IPS-15b (cell line): ENCODE data around the gene NEK1.
A peak's percentile ranks its signal among the peaks of the same experiment; 100 is the strongest.

Source experiments
- H3K27me3 ChIP-seq: one replicate; pipeline ENCODE4 v1.6.1; 2013; ENCODE audit warnings: low read length; ENCODE audit not compliant: control insufficient read depth, insufficient read depth
- H3K36me3 ChIP-seq: one replicate; pipeline ENCODE4 v1.6.1; 2013; ENCODE audit warnings: low read length; ENCODE audit not compliant: control insufficient read depth, insufficient read depth
- H3K4me1 ChIP-seq: one replicate; pipeline ENCODE4 v1.6.1; 2013; ENCODE audit warnings: mild to moderate bottlenecking, low read length; ENCODE audit not compliant: control insufficient read depth, insufficient read depth
- H3K4me3 ChIP-seq: one replicate; pipeline ENCODE4 v1.5.1; 2013; ENCODE audit warnings: low read depth, low read length
- H3K9ac ChIP-seq: one replicate; pipeline ENCODE4 v1.6.1; 2013; ENCODE audit warnings: low read depth, mild to moderate bottlenecking, low read length
- H3K9me3 ChIP-seq: one replicate; pipeline ENCODE4 v1.6.1; 2013; ENCODE audit warnings: mild to moderate bottlenecking, low read length; ENCODE audit not compliant: control insufficient read depth, insufficient read depth

NEK1 gene, protein sequence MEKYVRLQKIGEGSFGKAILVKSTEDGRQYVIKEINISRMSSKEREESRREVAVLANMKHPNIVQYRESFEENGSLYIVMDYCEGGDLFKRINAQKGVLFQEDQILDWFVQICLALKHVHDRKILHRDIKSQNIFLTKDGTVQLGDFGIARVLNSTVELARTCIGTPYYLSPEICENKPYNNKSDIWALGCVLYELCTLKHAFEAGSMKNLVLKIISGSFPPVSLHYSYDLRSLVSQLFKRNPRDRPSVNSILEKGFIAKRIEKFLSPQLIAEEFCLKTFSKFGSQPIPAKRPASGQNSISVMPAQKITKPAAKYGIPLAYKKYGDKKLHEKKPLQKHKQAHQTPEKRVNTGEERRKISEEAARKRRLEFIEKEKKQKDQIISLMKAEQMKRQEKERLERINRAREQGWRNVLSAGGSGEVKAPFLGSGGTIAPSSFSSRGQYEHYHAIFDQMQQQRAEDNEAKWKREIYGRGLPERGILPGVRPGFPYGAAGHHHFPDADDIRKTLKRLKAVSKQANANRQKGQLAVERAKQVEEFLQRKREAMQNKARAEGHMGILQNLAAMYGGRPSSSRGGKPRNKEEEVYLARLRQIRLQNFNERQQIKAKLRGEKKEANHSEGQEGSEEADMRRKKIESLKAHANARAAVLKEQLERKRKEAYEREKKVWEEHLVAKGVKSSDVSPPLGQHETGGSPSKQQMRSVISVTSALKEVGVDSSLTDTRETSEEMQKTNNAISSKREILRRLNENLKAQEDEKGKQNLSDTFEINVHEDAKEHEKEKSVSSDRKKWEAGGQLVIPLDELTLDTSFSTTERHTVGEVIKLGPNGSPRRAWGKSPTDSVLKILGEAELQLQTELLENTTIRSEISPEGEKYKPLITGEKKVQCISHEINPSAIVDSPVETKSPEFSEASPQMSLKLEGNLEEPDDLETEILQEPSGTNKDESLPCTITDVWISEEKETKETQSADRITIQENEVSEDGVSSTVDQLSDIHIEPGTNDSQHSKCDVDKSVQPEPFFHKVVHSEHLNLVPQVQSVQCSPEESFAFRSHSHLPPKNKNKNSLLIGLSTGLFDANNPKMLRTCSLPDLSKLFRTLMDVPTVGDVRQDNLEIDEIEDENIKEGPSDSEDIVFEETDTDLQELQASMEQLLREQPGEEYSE (N-terminal part only)

DNA sequence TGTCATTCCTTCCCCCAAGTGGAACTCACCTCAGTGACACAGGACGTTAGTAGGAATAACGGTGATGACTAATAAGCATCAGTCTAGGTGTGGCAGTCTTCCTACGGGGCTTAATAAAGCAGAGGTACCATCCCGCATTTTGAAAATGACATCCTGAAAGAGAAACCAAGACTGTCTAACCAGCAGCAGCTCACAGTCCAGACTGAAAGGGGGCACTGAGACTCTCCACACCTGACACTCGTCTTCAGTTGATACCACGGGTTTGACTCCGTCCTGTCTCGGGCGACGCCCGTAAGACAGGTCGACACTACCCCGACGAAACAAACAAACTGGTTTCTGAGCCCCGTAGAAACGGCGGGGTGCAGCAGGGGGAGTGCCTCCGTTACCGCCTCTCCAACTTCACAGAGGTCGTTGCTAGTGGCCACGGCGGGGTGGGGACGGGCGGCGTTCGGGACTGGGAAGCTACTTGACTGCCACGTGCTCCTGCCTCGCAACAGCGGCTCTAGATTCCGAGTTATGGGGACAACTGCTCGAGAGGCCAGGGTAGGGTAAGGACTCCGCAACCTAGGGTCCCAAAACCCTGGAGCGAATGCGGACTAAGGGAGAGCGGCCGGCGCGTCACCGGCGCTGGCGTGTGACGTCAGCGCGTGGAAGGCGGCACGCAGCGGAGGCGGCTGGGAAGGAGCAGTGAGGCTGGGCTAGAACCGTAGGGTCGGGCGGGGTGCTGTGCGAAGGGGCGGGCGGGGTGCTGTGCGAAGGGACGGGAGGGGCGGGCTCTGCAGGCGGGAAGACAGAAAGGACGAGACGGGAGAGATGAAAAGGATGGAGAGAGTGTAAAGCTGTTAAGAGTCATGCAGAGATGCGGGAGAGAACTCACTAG is at the start of gene NEK1:
Gene NEK1 (minus strand): TSS at position 593 of the 880 bp plus-strand sequence. CDS start 9,953 bp downstream, outside the sequence.
- H3K9ac ChIP-seq: peak within 1 kb of the TSS; percentile 91
- no peaks in the 10 kb centered on the region for H3K36me3 ChIP-seq
- H3K27me3 ChIP-seq: no peaks in the 10 kb centered on the region
- no peaks in the 10 kb centered on the region for H3K9me3 ChIP-seq
- peaks cover 6% of the 10 kb centered on the region for H3K4me1 ChIP-seq
- peak within 1 kb of the TSS; percentile 94 for H3K4me3 ChIP-seq

DNA sequence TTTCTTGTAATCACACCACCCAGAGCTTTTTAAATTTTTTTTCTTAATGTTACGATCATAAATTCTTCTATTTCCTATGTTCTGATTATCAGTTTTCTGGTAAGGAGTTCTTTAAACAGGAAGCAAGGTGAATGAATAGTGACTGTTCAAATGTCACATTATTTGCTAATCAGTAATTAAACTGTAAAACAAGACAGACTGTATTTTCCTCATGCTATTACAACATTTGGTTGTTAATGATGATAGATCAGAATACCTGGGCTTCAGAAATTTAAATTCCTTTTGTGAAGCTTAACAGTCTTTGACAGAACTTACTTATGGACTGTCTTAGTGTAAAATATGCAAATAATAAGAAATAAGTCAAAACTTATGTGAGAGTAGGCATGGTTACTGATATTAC is 49.4 kb upstream of the NEK1 start:
- Histone ChIP-seq H3K36me3 (no peaks in the 10 kb centered on the region), H3K4me1 (peaks cover 11% of the 10 kb centered on the region), H3K4me3 (no peak overlapping the region), H3K9ac (no peak overlapping the region), H3K9me3 (no peaks in the 10 kb centered on the region), H3K27me3 (no peaks in the 10 kb centered on the region)

DNA sequence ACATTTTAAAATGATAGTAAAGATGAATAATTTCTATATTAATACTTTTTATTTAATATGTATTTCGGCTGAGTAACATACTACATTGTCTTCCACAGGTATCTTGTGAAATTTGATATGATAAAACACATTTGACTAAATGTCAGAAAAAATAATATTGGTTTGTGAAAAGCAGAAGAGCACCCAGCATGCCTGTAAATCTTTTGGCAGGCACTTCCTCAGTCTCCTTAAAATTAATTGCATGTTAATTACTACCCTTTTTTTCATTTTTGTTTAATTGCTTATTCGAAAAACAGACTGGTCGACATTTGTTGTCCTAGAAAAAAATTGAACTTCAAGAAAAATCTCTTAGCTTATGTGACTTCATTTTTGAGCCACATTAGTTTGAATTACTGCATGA is 48.5 kb upstream of the NEK1 start:
- no peaks in the 10 kb centered on the region for H3K9me3 ChIP-seq
- no peak overlapping the region for H3K9ac ChIP-seq
- peaks cover 11% of the 10 kb centered on the region for H3K4me1 ChIP-seq
- H3K27me3 ChIP-seq: no peaks in the 10 kb centered on the region
- H3K36me3 ChIP-seq: no peaks in the 10 kb centered on the region
- H3K4me3 ChIP-seq: peak overlapping the region; percentile 38

DNA sequence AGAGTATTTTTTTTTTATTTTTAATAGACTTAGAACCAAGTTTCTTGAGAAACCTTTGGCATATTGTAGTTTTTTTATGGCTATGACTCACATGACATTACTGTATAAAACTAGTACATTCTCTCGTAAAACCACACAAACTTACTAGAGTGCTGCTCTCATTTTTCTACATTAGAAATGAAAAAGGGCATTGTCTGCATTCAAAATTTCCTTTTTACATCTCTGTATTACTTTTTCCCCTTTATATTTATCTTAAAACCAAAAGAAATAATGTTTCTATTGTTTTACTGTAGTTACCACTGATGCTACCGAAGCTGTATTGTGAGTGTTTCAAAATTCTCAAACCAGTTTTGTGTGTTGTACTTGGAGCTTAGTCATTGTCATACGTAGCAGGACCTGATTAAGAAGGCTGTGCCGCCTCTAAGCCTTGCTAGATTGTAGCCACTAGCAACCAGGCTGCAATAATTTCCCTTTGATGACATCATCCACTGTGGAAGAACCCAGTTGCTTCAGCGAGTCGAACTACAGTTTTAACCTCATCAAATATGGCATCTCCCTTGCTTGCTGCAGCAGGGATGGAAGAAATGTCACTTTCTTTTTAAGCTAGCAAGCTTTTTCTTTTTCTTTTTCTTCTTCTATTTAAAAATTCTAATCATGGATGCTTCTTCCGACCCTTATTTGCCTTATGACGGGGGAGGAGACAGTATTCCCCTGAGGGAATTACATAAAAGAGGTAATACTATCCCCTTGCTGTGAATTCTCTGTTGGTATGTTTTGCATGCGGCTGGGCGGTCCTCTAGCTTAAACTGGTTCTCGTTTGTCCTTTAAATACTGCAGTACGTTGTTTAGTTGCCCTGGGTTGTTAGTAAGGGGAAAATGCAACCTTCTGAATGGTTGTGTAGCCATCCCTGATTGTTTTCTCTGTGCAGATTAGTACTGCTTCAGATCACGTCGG is 47.6 kb upstream of the NEK1 start:
- Histone ChIP-seq H3K36me3 (no peaks in the 10 kb centered on the region), H3K9ac (no peak overlapping the region), H3K4me3 (peak overlapping the region; percentile 38), H3K4me1 (peaks cover 11% of the 10 kb centered on the region), H3K27me3 (no peaks in the 10 kb centered on the region), H3K9me3 (no peaks in the 10 kb centered on the region)

DNA sequence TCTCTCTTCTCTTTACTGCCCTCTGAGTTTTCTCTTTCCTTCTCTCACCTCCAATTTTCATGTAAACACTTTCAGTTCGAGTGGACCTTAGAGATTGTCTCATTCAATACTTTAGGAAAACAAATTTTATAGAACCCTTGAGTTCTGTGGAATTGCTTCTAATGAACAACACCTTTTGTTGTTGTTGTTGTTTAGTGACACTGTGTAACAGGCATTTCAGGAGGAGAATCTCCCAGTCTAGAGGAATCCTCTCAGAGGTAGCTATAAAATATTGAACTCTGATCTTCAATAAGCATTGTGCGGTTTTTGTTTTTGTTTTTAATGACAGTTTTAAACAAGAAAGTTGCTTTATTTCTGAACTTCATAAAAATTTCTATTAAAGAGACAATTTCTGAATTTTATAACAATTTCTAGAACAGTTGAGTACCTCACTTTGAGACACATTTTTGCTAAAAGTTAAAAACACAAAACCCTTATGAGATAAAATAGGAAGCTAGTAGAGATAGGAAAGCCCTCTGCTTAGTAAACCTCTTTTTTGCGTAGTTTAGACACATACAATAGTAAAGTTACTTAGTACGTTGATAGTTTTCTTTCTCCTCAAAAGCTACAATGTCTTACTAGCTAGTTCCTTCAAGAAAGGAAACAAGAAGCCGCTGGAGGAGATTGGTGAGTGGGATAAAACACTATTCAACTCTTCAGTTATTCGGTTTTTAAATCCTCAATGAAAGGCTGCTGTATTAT is 46.8 kb upstream of the NEK1 start:
- Histone ChIP-seq H3K9ac (no peak overlapping the region), H3K36me3 (no peaks in the 10 kb centered on the region), H3K27me3 (no peaks in the 10 kb centered on the region), H3K4me3 (no peak overlapping the region), H3K9me3 (no peaks in the 10 kb centered on the region), H3K4me1 (peaks cover 11% of the 10 kb centered on the region)

DNA sequence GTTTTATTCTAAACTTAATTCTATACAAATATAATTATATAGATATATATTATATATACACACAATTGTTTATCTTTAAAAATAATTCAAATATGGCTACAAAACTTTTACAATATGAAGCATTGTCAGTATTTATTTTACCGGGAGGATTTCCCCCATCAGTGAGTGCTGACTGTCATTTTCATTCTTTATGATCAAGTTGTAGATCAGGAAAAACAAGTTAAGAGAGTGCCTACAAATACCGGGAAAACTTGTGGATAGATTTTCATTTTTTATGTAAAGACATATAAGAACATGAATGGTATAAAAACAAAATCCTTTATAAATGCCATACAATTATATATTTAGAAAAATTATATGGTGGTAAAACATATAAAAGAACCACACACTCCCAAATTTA is 45.8 kb upstream of the NEK1 start:
- no peak overlapping the region for H3K4me3 ChIP-seq
- H3K9me3 ChIP-seq: no peaks in the 10 kb centered on the region
- no peaks in the 10 kb centered on the region for H3K36me3 ChIP-seq
- no peak overlapping the region for H3K9ac ChIP-seq
- H3K4me1 ChIP-seq: peaks cover 11% of the 10 kb centered on the region
- no peaks in the 10 kb centered on the region for H3K27me3 ChIP-seq

DNA sequence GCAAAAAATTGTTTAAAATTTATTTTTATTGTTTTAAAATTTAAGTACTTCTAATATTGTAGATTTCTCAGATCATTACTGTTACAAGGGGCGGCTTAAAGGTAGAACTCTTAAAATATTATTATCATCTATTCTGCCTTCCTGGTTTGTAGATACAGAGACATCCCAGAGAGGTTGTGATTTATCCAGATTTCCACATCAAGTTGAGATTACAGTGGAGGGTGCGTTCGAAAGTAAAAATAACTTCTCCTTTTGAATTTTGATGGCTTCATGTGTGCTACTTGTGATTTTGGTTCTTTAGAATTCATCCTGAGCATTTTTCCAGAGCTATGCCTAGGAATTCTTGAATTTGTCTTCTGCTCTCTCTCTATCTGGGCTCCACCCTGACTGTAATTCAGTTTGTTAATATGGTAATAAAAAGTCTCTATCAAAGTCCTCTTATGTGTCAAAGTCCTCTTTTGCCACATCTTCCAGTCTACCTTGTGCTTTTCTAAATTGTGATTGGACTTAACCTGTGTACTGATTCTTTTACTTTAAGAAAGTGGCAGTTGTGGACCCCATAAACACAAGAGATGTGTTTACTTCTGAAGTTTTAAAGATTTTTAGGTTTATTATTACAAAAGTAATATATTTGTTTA is 45.2 kb upstream of the NEK1 start:
- Histone ChIP-seq H3K4me1 (peaks cover 11% of the 10 kb centered on the region), H3K9me3 (no peaks in the 10 kb centered on the region), H3K9ac (no peak overlapping the region), H3K4me3 (no peak overlapping the region), H3K36me3 (no peaks in the 10 kb centered on the region), H3K27me3 (no peaks in the 10 kb centered on the region)

DNA sequence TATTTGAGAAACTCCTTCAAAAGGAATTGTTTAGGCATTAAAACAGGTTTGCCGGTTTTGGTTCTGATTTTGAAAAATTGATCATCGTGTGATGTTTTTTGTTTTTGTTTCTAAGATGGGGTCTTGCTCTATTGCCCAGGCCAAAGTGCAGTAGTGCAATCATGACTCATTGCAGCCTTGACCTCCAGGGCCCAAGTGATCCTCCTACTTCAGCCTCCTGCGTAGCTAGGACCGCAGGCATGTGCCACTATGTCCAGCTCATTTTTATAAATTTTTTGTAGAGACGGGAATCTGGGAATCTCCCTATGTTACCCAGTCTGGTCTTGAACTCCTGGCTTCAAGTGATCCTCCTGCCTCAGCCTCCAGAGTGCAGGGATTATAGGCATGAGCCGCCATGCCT is 43.0 kb upstream of the NEK1 start:
- no peaks in the 10 kb centered on the region for H3K9me3 ChIP-seq
- H3K4me1 ChIP-seq: peaks cover 11% of the 10 kb centered on the region
- H3K9ac ChIP-seq: no peak overlapping the region
- no peaks in the 10 kb centered on the region for H3K27me3 ChIP-seq
- no peaks in the 10 kb centered on the region for H3K36me3 ChIP-seq
- no peak overlapping the region for H3K4me3 ChIP-seq

DNA sequence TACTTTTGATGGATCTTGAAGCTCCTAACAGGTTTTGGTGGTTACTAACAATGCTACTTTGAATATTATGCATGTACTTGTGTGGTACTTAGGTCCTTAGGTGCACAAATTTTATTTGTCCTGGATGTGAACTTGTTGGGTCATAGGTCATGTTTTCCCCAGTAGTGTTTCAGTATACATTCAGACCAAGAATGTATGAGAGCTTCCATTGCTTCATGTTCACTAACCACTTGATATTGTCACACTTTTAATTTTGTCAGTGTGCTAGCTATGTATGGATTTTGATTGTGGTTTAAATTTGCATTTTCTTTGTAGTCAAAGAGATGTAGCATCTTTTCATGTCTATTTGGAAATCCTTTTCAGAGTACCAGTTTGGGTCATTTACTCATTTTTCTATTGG is 40.2 kb upstream of the NEK1 start:
- H3K36me3 ChIP-seq: no peaks in the 10 kb centered on the region
- no peaks in the 10 kb centered on the region for H3K9me3 ChIP-seq
- H3K27me3 ChIP-seq: no peaks in the 10 kb centered on the region
- no peak overlapping the region for H3K4me3 ChIP-seq
- no peak overlapping the region for H3K9ac ChIP-seq
- no peaks in the 10 kb centered on the region for H3K4me1 ChIP-seq
